AG09319 (cell line): ENCODE data around the gene ECM2.

Experiments used
- DNase-seq: peaks from one replicate; pipeline ENCODE4 v3.0.0-alpha.2; 2010; ENCODE audit warnings: low read depth; ENCODE audit errors: extremely low read depth
- CTCF ChIP-seq: IDR thresholded peaks from 2 replicates; pipeline ENCODE4 v1.5.1; 2011; ENCODE audit warnings: low read depth, mild to moderate bottlenecking, inconsistent platforms, low read length, moderate library complexity

ECM2 gene

GRCh38 chr9:92457576-92457975 lies 78.2 kb downstream of the ECM2 start:
- DNase-seq: no peak
- TF ChIP-seq CTCF: no peak

- TF ChIP-seq CTCF: no peak; the same call in 1 of the 2 replicates
- no peak for DNase-seq
These were observed 80.6 kb downstream of the ECM2 start for GRCh38 chr9:92455217-92455616.

GRCh38 chr9:92446536-92446935 lies 89.3 kb downstream of the ECM2 start:
- no peak for DNase-seq
- TF ChIP-seq CTCF: no peak
